Neural progenitor cell (in vitro differentiated cells): ENCODE results near the gene TCHP.

Experiments
- EZH2 ChIP-seq: fragments of 200-600 bp; sonication (generic); IDR thresholded peaks from 2 replicates; pipeline ENCODE4 v1.6.1; 2017; ENCODE audit warnings: antibody characterized with exemption, mild to moderate bottlenecking, moderate library complexity
- EZH2phosphoT487 ChIP-seq: fragments of 200-600 bp; sonication (generic); IDR thresholded peaks from 2 replicates; pipeline ENCODE4 v1.6.1; 2017; ENCODE audit warnings: antibody characterized with exemption
- TF ChIP-seq, protein P1 (sequence below): fragments of 200-600 bp; sonication (generic); IDR thresholded peaks from 2 replicates; pipeline ENCODE4 v1.5.1; 2017; ENCODE audit warnings: antibody characterized with exemption, mild to moderate bottlenecking

- TF ChIP-seq, protein P1, sequence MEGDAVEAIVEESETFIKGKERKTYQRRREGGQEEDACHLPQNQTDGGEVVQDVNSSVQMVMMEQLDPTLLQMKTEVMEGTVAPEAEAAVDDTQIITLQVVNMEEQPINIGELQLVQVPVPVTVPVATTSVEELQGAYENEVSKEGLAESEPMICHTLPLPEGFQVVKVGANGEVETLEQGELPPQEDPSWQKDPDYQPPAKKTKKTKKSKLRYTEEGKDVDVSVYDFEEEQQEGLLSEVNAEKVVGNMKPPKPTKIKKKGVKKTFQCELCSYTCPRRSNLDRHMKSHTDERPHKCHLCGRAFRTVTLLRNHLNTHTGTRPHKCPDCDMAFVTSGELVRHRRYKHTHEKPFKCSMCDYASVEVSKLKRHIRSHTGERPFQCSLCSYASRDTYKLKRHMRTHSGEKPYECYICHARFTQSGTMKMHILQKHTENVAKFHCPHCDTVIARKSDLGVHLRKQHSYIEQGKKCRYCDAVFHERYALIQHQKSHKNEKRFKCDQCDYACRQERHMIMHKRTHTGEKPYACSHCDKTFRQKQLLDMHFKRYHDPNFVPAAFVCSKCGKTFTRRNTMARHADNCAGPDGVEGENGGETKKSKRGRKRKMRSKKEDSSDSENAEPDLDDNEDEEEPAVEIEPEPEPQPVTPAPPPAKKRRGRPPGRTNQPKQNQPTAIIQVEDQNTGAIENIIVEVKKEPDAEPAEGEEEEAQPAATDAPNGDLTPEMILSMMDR = no peak
- TF ChIP-seq EZH2 = no peak
- TF ChIP-seq EZH2phosphoT487 = no peak
Observed at GRCh38 chr12:109910254-109910968, 10.3 kb downstream of the TCHP start.
